Ectodermal cell (in vitro differentiated cells): Measurements from ENCODE around the gene USP48. TPM values are rescaled to one million over a fixed set of nuclear protein-coding genes. Genes with fewer than 3 reads are reported as not detected.
"Not testable (repeated sequence)": the region's sequence is repeated elsewhere in the genome, so short reads cannot be mapped to it uniquely, and the experiment has no call there.

ENCODE experiments used
- H3K27ac ChIP-seq: 2 replicates; pipeline ENCODE4 v1.7.0; 2013; ENCODE audit warnings: mild to moderate bottlenecking, low read depth, low read length; ENCODE audit not compliant: insufficient read depth, poor library complexity, severe bottlenecking
- H3K27me3 ChIP-seq: 2 replicates; pipeline ENCODE4 v1.7.0; 2013; ENCODE audit warnings: mild to moderate bottlenecking, low read length; ENCODE audit not compliant: insufficient read depth, control insufficient read depth, poor library complexity, severe bottlenecking
- H3K36me3 ChIP-seq: one replicate; pipeline ENCODE4 v1.7.0; 2013; ENCODE audit warnings: low read length; ENCODE audit not compliant: control insufficient read depth, insufficient read depth
- H3K4me1 ChIP-seq: one replicate; pipeline ENCODE4 v1.7.0; 2013; ENCODE audit warnings: low read length; ENCODE audit not compliant: control insufficient read depth, insufficient read depth
- H3K4me3 ChIP-seq: 2 replicates; pipeline ENCODE4 v1.7.0; 2013; ENCODE audit warnings: low read depth, low read length, control low read depth; ENCODE audit not compliant: insufficient read depth
- H3K9me3 ChIP-seq: 2 replicates; pipeline ENCODE4 v1.7.0; 2013; ENCODE audit warnings: mild to moderate bottlenecking, low read length, moderate library complexity; ENCODE audit not compliant: control insufficient read depth
- WGBS, 2 experiments: methylation state at CpG; one replicate each; pipeline ENCODE4 v1.1.7; 2013; ENCODE audit warnings: missing lambda C conversion rate in 2 of 2; 5-methylcytosine and 5-hydroxymethylcytosine counted together
- polyA plus RNA-seq, 4 experiments: library from polyadenylated mRNA; stranded (reverse); fragments of 50-300 nt; gene quantifications; one replicate each; pipeline ENCODE4 v1.2.3, GENCODE V29; 2013

USP48 gene
- 42.2 TPM for polyA plus RNA-seq (2013, experiment 1 of 4)
- polyA plus RNA-seq (2013, experiment 2 of 4): 50.5 TPM
- polyA plus RNA-seq (2013, experiment 3 of 4): 41.8 TPM
- 39.3 TPM for polyA plus RNA-seq (2013, experiment 4 of 4)

GRCh38 chr1:21782868-21783678, at the start of gene USP48:
Gene USP48, minus strand, starts transcription at chr1:21783149. Its CDS starts 192 bp downstream, at chr1:21782957.
- no peaks in the 10 kb centered on the region for H3K36me3 ChIP-seq
- no peaks in the 10 kb centered on the region for H3K9me3 ChIP-seq
- H3K27me3 ChIP-seq: no peaks in the 10 kb centered on the region
- H3K4me1 ChIP-seq: peaks cover 4% of the 10 kb centered on the region
- H3K4me3 ChIP-seq: peak within 1 kb of the TSS; percentile 99
- peak within 1 kb of the TSS; percentile 99 for H3K27ac ChIP-seq
- WGBS, 2 experiments: 0% methylated on average over 82 of the region's 82 CpGs

GRCh38 chr1:21831454-21831970, 48.6 kb upstream of the USP48 start:
- Histone ChIP-seq H3K4me1 (no peaks in the 10 kb centered on the region), H3K36me3 (peaks cover 35% of the 10 kb centered on the region), H3K9me3 (no peaks in the 10 kb centered on the region), H3K27me3 (no peaks in the 10 kb centered on the region), H3K4me3 (no peak overlapping the region), H3K27ac (no peak overlapping the region)
- 93 to 95% methylated on average over 14 of the region's 14 CpGs for WGBS, 2 experiments

- 96 to 97% methylated on average over 22 to 23 of the region's 23 CpGs for WGBS, 2 experiments
- H3K4me3 ChIP-seq: no peak overlapping the region
- peaks cover 35% of the 10 kb centered on the region for H3K36me3 ChIP-seq
- H3K9me3 ChIP-seq: no peaks in the 10 kb centered on the region
- no peaks in the 10 kb centered on the region for H3K27me3 ChIP-seq
- H3K4me1 ChIP-seq: no peaks in the 10 kb centered on the region
- H3K27ac ChIP-seq: no peak overlapping the region
These were observed 48.0 kb upstream of the USP48 start for GRCh38 chr1:21830792-21831453.

GRCh38 chr1:21829294-21829693, 46.3 kb upstream of the USP48 start:
- Histone ChIP-seq H3K27me3 (no peaks in the 10 kb centered on the region), H3K4me3 (no peak overlapping the region), H3K4me1 (no peaks in the 10 kb centered on the region), H3K36me3 (peaks cover 22% of the 10 kb centered on the region), H3K27ac (no peak overlapping the region), H3K9me3 (no peaks in the 10 kb centered on the region)
- 92 to 94% methylated on average over 17 of the region's 17 CpGs for WGBS, 2 experiments

- 95 to 96% methylated on average over 28 of the region's 28 CpGs for WGBS, 2 experiments
- Histone ChIP-seq H3K4me1 (no peaks in the 10 kb centered on the region), H3K36me3 (peaks cover 17% of the 10 kb centered on the region), H3K9me3 (no peaks in the 10 kb centered on the region), H3K27me3 (no peaks in the 10 kb centered on the region), H3K27ac (no peak overlapping the region), H3K4me3 (no peak overlapping the region)
These were observed 45.7 kb upstream of the USP48 start for GRCh38 chr1:21828506-21829210.

- Histone ChIP-seq H3K27ac (no peak overlapping the region), H3K4me1 (no peaks in the 10 kb centered on the region), H3K27me3 (no peaks in the 10 kb centered on the region), H3K36me3 (peaks cover 11% of the 10 kb centered on the region), H3K9me3 (no peaks in the 10 kb centered on the region), H3K4me3 (no peak overlapping the region)
- 94 to 97% methylated on average over 13 of the region's 13 CpGs for WGBS, 2 experiments
These were observed 45.1 kb upstream of the USP48 start for GRCh38 chr1:21828075-21828474.

GRCh38 chr1:21827141-21827679, 44.3 kb upstream of the USP48 start:
- H3K36me3 ChIP-seq: peaks cover 10% of the 10 kb centered on the region
- H3K27ac ChIP-seq: no peak overlapping the region
- no peaks in the 10 kb centered on the region for H3K9me3 ChIP-seq
- WGBS, 2 experiments: 93 to 98% methylated on average over 3 to 4 of the region's 5 CpGs
- no peaks in the 10 kb centered on the region for H3K27me3 ChIP-seq
- H3K4me1 ChIP-seq: no peaks in the 10 kb centered on the region
- no peak overlapping the region for H3K4me3 ChIP-seq

GRCh38 chr1:21826694-21827093, 43.7 kb upstream of the USP48 start:
- not testable (repeated sequence) for H3K36me3 ChIP-seq, H3K4me1 ChIP-seq, H3K9me3 ChIP-seq, H3K27me3 ChIP-seq, H3K4me3 ChIP-seq, H3K27ac ChIP-seq
- WGBS, 2 experiments: 94% methylated on average over 10 of the region's 10 CpGs

GRCh38 chr1:21825393-21825792, 42.4 kb upstream of the USP48 start:
- 94 to 96% methylated on average over 6 of the region's 7 CpGs for WGBS, 2 experiments
- Histone ChIP-seq H3K4me1 (no peaks in the 10 kb centered on the region), H3K27me3 (no peaks in the 10 kb centered on the region), H3K4me3 (no peak overlapping the region), H3K9me3 (no peaks in the 10 kb centered on the region), H3K36me3 (peaks cover 6% of the 10 kb centered on the region), H3K27ac (no peak overlapping the region)
